GM23338 (cell line): ENCODE data around the gene SKP1.

Experiments used
- EZH2 ChIP-seq: fragments of 200-600 bp; sonication (generic); IDR thresholded peaks from one replicate; pipeline ENCODE4 v1.8.0; 2017; ENCODE audit warnings: antibody characterized with exemption, mild to moderate bottlenecking, low read depth; ENCODE audit not compliant: unreplicated experiment
- TF ChIP-seq, protein P1 (sequence below), 2 experiments: fragments of 200-600 bp in 1 of 2; sonication (generic) in 1 of 2; conservative IDR thresholded peaks; 2 replicates each; pipeline versions ENCODE4 v1.5.1 to v1.6.1; 2016 to 2017; ENCODE audit warnings: antibody characterized with exemption in 2 of 2, low read depth in 2 of 2, mild to moderate bottlenecking in 2 of 2, moderate library complexity in 1 of 2

DNA sequence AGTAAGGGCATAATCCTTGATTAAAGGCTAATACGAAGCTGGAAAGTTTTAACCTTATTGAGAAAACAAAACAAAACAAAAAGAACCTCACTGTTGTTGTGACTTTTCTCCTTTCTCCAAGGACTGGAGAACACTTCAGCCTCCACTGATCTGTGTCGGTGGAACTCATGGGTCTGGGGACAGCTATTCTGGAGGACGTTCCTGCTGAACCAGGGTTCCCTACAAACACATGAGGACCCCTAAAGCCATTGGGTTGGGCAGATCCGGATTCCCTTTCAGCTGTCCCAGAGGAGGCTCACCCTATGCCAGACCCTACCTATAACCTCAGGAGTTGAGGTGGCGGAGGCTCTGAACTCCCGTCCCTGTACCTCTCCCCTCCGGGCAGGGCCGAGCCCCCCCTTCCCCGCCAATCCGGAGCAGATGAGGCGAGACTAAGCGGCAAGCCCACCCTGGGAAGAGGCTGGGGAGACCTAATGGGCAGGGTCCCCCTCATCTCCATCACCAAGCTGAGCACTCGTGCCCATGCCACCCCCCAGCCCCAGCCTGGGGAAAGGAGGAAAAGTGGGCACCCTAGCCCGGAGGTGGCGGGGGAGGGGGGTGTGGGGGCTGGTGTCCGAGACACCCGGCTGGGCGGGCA lies 63.9 kb downstream of the SKP1 start:
- TF ChIP-seq, protein P1, sequence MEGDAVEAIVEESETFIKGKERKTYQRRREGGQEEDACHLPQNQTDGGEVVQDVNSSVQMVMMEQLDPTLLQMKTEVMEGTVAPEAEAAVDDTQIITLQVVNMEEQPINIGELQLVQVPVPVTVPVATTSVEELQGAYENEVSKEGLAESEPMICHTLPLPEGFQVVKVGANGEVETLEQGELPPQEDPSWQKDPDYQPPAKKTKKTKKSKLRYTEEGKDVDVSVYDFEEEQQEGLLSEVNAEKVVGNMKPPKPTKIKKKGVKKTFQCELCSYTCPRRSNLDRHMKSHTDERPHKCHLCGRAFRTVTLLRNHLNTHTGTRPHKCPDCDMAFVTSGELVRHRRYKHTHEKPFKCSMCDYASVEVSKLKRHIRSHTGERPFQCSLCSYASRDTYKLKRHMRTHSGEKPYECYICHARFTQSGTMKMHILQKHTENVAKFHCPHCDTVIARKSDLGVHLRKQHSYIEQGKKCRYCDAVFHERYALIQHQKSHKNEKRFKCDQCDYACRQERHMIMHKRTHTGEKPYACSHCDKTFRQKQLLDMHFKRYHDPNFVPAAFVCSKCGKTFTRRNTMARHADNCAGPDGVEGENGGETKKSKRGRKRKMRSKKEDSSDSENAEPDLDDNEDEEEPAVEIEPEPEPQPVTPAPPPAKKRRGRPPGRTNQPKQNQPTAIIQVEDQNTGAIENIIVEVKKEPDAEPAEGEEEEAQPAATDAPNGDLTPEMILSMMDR (conservative IDR thresholded peaks at IDR 0.05; ENCODE audit: low read depth in 2 of 2) = no peak
- no peak for TF ChIP-seq EZH2
